ENCODE data around the gene EIF4H.

The EIF4H gene

GRCh38 chr7:74228951-74229900 is 55.1 kb downstream of the EIF4H start:
- DNase-seq: no peak

- no peak for DNase-seq
Measured at GRCh38 chr7:74230446-74231231, 56.5 kb downstream of the EIF4H start.

GRCh38 chr7:74231232-74231590 is 57.1 kb downstream of the EIF4H start:
- DNase-seq: no peak

DNA sequence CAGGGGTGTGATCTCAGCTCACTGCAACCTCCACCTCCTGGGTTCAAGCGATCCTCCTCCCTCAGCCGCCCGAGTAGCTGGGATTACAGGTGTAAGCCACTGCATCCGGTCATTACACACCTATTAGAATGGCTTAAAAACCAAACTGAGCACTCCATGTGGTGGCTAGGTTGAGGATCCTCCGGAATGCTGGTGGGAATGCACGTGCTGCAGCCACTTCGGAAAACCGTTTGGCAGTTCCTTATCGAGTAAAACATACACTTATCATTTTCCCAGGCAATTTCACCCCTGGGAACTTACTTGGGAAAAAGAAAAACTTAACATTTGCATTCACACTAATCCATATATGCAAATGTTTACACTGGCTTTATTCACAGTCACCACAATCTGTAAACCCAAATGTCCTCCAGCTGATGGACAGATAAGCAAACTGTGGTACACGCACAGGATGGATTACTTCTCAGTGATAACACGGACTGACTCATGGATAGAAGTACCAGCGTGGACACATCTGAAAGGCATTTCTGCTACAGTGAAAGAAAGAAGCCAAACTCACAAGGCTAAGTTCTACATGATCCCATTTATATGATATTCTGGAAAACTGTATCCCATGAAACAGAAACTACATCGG is 59.6 kb downstream of the EIF4H start:
- DNase-seq: no peak

DNA sequence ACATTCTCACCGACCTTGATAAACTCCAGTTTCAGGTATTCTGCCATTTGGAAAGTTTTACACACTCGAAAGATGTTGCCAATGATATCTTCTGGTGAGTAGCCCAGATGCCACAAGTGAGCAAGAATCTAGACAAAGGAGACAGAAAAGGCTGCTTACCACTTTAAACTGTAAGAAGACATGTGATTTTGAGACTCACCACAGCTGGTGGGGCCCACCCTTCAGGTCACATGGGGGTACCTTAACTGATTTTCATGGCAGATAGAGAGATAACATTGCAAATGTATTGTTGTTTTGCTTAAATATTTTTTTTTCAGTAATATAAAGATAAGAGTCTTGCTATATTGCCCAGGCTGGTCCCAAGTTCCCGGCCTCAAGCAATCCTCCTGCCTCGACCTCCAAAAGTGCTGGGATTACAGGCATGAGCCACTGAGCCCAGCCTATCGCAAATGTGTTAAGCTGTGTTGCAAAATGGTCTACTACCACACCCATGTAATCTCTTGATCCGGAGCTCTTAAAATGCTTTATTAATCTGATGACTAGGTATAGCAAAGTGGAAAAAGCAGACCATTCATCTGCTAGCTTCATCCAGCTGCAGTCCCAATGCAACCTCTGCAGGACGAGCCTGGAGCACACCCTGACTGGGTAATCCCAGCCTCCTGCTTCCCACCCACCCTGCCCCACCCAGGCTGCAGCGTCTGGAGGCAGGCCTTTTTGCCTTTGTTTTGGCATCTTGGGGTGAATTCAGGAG is 61.5 kb downstream of the EIF4H start:
- no peak for DNase-seq

DNA sequence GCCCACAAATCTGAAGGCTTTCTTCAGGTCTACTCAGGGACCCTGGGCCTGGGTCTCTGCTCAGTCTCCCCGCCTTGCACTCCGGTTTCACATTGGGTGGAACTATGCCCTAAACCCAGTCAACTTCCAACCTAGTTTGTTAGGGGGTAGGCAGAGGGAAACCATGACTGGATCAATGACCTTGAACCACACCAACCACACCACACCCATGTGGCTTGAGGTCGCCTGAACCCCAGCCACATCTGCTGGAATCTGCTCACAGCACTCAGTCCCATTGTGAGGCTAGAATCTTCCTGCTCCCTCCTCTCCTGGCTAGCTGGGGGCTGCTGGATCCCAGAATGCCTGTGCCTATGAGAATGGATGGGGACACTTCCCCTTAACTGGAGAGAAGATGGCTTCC is 62.1 kb downstream of the EIF4H start:
- DNase-seq: no peak

DNA sequence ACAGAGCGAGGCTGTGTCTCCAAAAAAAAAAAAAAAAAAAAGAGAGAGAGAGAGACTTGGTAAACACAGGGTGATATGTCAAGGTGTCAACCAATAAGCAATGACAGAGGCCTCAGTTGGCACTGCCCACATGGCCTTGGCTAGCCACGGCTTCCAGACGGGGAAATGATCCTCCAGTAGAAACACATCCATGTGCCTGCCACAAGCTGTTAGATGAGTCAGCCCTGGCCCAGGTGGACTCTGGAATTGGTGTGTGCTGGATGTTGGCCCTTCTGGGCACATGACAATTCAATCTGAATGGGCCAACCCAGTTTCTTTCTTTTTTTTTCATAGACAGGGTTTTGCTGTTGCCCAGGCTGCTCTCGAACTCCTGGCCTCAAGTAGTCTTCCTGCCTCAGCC is 66.3 kb downstream of the EIF4H start:
- no peak for DNase-seq

DNA sequence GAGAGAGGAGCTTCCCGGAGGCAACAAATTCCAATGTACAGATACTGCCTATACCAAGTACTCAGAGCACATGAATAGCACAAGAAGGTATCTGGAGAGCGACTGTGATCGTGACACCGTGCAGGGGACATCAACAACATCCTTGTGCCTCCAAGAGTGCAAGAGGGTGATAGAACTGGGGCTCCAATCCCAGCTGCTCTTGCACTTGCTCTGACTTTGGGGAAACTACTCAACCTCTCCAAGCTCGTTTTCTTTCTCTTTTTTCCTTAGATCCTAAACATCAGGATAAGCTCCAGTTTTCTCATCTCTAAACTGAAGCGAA is 67.9 kb downstream of the EIF4H start:
- no peak for DNase-seq

DNA sequence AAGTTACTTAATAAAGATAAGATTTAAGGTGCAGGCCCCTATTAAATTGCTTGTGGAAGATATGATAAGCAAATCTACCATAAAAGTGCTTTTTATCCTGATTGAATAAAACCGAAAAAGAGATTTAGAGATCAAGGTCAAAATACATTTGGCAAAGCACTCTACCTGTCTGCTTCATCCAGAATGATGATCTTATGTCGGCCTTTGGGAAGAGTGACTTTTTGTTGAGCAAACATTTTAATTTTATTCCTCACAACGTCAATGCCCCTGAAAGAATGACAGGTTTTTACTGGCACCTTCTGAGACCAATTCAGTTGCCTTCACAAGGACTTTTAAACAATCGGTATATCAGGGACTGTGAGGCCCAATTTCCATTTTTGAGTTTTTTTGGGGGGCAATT is 72.3 kb downstream of the EIF4H start:
- no peak for DNase-seq
